IMR-90 (cell line): ENCODE data around the gene SNCG. TPM values are rescaled to one million over a fixed set of nuclear protein-coding genes. Genes with fewer than 3 reads are reported as not detected.
"Not testable (repeated sequence)": the region's sequence is repeated elsewhere in the genome, so short reads cannot be mapped to it uniquely, and the experiment has no call there.

Experiments used
- ATAC-seq: fragments of 200-7000 bp; cut with Tn5 transposase; 2 replicates; pipeline ENCODE4 v1.9.1; 2020; ENCODE audit warnings: low read depth, mild to moderate bottlenecking, moderate library complexity
- BruUV-seq: library from RNA; stranded (reverse); fragments of 400-500 nt; replicated peaks from 2 replicates; lab custom pipeline; 2021; lab: Mats Ljungman, UMichigan
- CTCF ChIA-PET: fragments of 300-600 bp; formaldehyde crosslinking; extraction: SDS; loops from one replicate; lab custom pipeline; 2021; ENCODE audit warnings: antibody characterized with exemption; lab: Yijun Ruan, JAX
- POLR2A ChIA-PET: fragments of 300-600 bp; sonication (Branson Sonifier 250); formaldehyde crosslinking; loops from one replicate; lab custom pipeline; 2022; ENCODE audit warnings: antibody characterized with exemption; ENCODE audit not compliant: unreplicated experiment; lab: Charles Lee
- DNase-seq: peaks from one replicate; pipeline ENCODE4 v3.0.0; 2013
- H2AFZ ChIP-seq: replicated peaks from 2 replicates; pipeline ENCODE3; 2013; ENCODE audit warnings: low read length, mild to moderate bottlenecking; ENCODE audit not compliant: poor library complexity
- H2AK5ac ChIP-seq: 2 replicates; pipeline ENCODE4 v1.6.1; 2013; ENCODE audit warnings: low read depth, low read length, inconsistent platforms
- H2AK9ac ChIP-seq: replicated peaks from 2 replicates; pipeline ENCODE3; 2013; ENCODE audit warnings: mild to moderate bottlenecking, low read depth, low read length, moderate library complexity; ENCODE audit not compliant: poor library complexity
- H2BK120ac ChIP-seq: 2 replicates; pipeline ENCODE4 v1.6.1; 2013; ENCODE audit warnings: low read depth, low read length, inconsistent platforms
- H2BK15ac ChIP-seq: 3 replicates; pipeline ENCODE4 v1.6.1; 2013; ENCODE audit warnings: low read depth, low read length, inconsistent platforms
- H2BK20ac ChIP-seq: 2 replicates; pipeline ENCODE4 v1.6.1; 2013; ENCODE audit warnings: low read depth, mild to moderate bottlenecking, inconsistent platforms, low read length, moderate library complexity
- H2BK5ac ChIP-seq: 2 replicates; pipeline ENCODE4 v1.6.1; 2013; ENCODE audit warnings: mild to moderate bottlenecking, low read depth, low read length, inconsistent platforms; ENCODE audit not compliant: poor library complexity, severe bottlenecking
- H3K14ac ChIP-seq: replicated peaks from 2 replicates; pipeline ENCODE4 v1.6.1; 2013; ENCODE audit warnings: low read depth, low read length, inconsistent platforms
- H3K18ac ChIP-seq: 2 replicates; pipeline ENCODE4 v1.6.1; 2013; ENCODE audit warnings: low read depth, low read length, control low read depth
- H3K23ac ChIP-seq: 2 replicates; pipeline ENCODE4 v1.6.1; 2013; ENCODE audit warnings: low read depth, low read length, inconsistent platforms
- H3K27ac ChIP-seq: 2 replicates; pipeline ENCODE4 v1.5.1; 2013; ENCODE audit warnings: mild to moderate bottlenecking, control low read depth, low read length; ENCODE audit not compliant: insufficient read depth
- H3K27me3 ChIP-seq: 2 replicates; pipeline ENCODE4 v1.6.1; 2013; ENCODE audit warnings: low read length; ENCODE audit not compliant: control insufficient read depth, insufficient read depth
- H3K36me3 ChIP-seq: 2 replicates; pipeline ENCODE4 v1.6.1; 2013; ENCODE audit warnings: low read length, mixed read lengths; ENCODE audit not compliant: control insufficient read depth, insufficient read depth
- H3K4ac ChIP-seq: 2 replicates; pipeline ENCODE4 v1.6.1; 2013; ENCODE audit warnings: low read depth, low read length, inconsistent platforms
- H3K4me1 ChIP-seq: 2 replicates; pipeline ENCODE4 v1.6.1; 2013; ENCODE audit warnings: low read length, mixed read lengths; ENCODE audit not compliant: control insufficient read depth, insufficient read depth
- H3K4me2 ChIP-seq: 2 replicates; pipeline ENCODE4 v1.6.1; 2013; ENCODE audit warnings: low read depth, mild to moderate bottlenecking, control low read depth, low read length, moderate library complexity
- H3K4me3 ChIP-seq: 2 replicates; pipeline ENCODE4 v1.5.1; 2013; ENCODE audit warnings: low read depth, mild to moderate bottlenecking, control low read depth, low read length, moderate library complexity; ENCODE audit not compliant: insufficient read depth
- H3K56ac ChIP-seq: 2 replicates; pipeline ENCODE4 v1.6.1; 2013; ENCODE audit warnings: low read length, inconsistent platforms; ENCODE audit not compliant: insufficient read depth; ENCODE audit errors: extremely low read depth
- H3K79me1 ChIP-seq, 2 experiments: 2 replicates each; pipeline ENCODE4 v1.6.1; 2013; ENCODE audit warnings: low read length in 2 of 2, inconsistent platforms in 1 of 2, low read depth in 1 of 2
- H3K9ac ChIP-seq: 2 replicates; pipeline ENCODE4 v1.6.1; 2013; ENCODE audit warnings: low read depth, low read length, control low read depth
- H3K9me1 ChIP-seq: 2 replicates; pipeline ENCODE4 v1.6.1; 2013; ENCODE audit warnings: low read length, inconsistent platforms; ENCODE audit not compliant: insufficient read depth
- H3K9me3 ChIP-seq: 2 replicates; pipeline ENCODE4 v1.6.1; 2013; ENCODE audit warnings: low read length; ENCODE audit not compliant: control insufficient read depth, insufficient read depth
- H4K20me1 ChIP-seq: 2 replicates; pipeline ENCODE4 v1.6.1; 2013; ENCODE audit warnings: low read length, inconsistent platforms; ENCODE audit not compliant: insufficient read depth
- H4K5ac ChIP-seq: 2 replicates; pipeline ENCODE4 v1.6.1; 2013; ENCODE audit warnings: mild to moderate bottlenecking, low read depth, low read length, control low read depth
- H4K8ac ChIP-seq, 2 experiments: 2 replicates each; pipeline ENCODE4 v1.6.1; 2013; ENCODE audit warnings: low read depth in 2 of 2, low read length in 2 of 2, control low read depth in 1 of 2, inconsistent platforms in 1 of 2
- H4K91ac ChIP-seq: 2 replicates; pipeline ENCODE4 v1.6.1; 2013; ENCODE audit warnings: low read depth, low read length, inconsistent platforms; ENCODE audit not compliant: insufficient read depth
- WGBS, 2 experiments: methylation state at CpG; one replicate each; pipeline versions ENCODE4 v1.1.5 to v1.1.7; 2013; ENCODE audit warnings: missing lambda C conversion rate in 2 of 2; ENCODE audit not compliant: insufficient read length in 1 of 2; ENCODE audit errors: extremely low coverage in 2 of 2; 5-methylcytosine and 5-hydroxymethylcytosine counted together
- dilution Hi-C: fragments of 300-500 bp; cut with HindIII; formaldehyde crosslinking; loops from one replicate; pipeline ENCODE4 v1.14.3; 2018; ENCODE audit warnings: low sequenced_read_pairs; ENCODE audit not compliant: unreplicated experiment
- in situ Hi-C: fragments of 300-500 bp; cut with MboI; formaldehyde crosslinking; loops from 3 replicates; pipeline ENCODE4 v1.14.3; 2019; ENCODE audit warnings: low sequenced_read_pairs, inconsistent platforms, mixed read lengths
- intact Hi-C: fragments of 100-400 bp; cut with micrococcal nuclease; formaldehyde crosslinking; loops from 2 replicates; pipeline ENCODE4 v1.10.0; 2022
- polyA plus RNA-seq, 3 experiments: library from polyadenylated mRNA; depleted of rRNA; stranded (reverse); fragments of >200 nt; gene quantifications; 2 replicates each; pipeline ENCODE4 v1.2.3, GENCODE V29; 2012; ENCODE audit warnings: low replicate concordance in 1 of 3
- total RNA-seq: library from RNA; depleted of rRNA; stranded (reverse); fragments of >200 nt; gene quantifications from 2 replicates; pipeline ENCODE4 v1.2.3, GENCODE V29; 2012

SNCG gene
- total and polyA plus RNA-seq, 2 of the 4 experiments (the other 2 are of a cell fraction) = 10.6 to 19.0 TPM

- H2BK120ac ChIP-seq, H3K14ac ChIP-seq, DNase-seq, H4K20me1 ChIP-seq, dilution Hi-C loops, H3K4me2 ChIP-seq, H3K36me3 ChIP-seq, H3K4ac ChIP-seq, H3K18ac ChIP-seq, H4K91ac ChIP-seq, H3K9ac ChIP-seq, intact Hi-C loops, H2BK5ac ChIP-seq, ATAC-seq, H3K27ac ChIP-seq, H2AK5ac ChIP-seq, H2AK9ac ChIP-seq, H3K23ac ChIP-seq, H4K5ac ChIP-seq, H2BK20ac ChIP-seq, in situ Hi-C loops, POLR2A ChIA-PET, H3K4me3 ChIP-seq, CTCF ChIA-PET, H3K56ac ChIP-seq, BruUV-seq, H3K79me1 ChIP-seq, H3K27me3 ChIP-seq, H3K9me1 ChIP-seq, H2AFZ ChIP-seq, H3K4me1 ChIP-seq, H4K8ac ChIP-seq, H2BK15ac ChIP-seq, H3K9me3 ChIP-seq: not testable (repeated sequence)
- no CpG with 5 or more reads among the region's 12 CpGs for WGBS, 2 experiments
These were observed 33.0 kb downstream of the SNCG start for GRCh38 chr10:86991362-86991761.
